Tibial nerve (tissue), 4 donors: ENCODE results near the gene PLEKHA3.

Experiments
- CTCF ChIP-seq, 5 experiments: fragments of 200-600 bp in 3 of 5; fragments of 450-650 bp in 2 of 5; sonication (generic) in 3 of 5; IDR thresholded peaks; one replicate each; pipeline ENCODE4 v1.5.1; 2016 to 2019; ENCODE audit warnings: antibody characterized with exemption in 5 of 5, mild to moderate bottlenecking in 3 of 5, moderate library complexity in 2 of 5
- EP300 ChIP-seq, 2 donors: sonication (generic); formaldehyde crosslinking; IDR thresholded peaks; one replicate each; pipeline ENCODE4 v1.6.1; 2017; ENCODE audit warnings: antibody characterized with exemption in 2 of 2, mild to moderate bottlenecking in 1 of 2
- POLR2A ChIP-seq, 2 donors: fragments of 450-650 bp; IDR thresholded peaks; one replicate each; pipeline ENCODE4 v1.6.1; 2017; ENCODE audit warnings: antibody characterized with exemption in 2 of 2, mild to moderate bottlenecking in 2 of 2, moderate library complexity in 2 of 2

GRCh38 chr2:178550352-178550751 lies 70.1 kb downstream of the PLEKHA3 start:
- TF ChIP-seq CTCF (IDR thresholded peaks at IDR 0.05) (no peak), EP300 (IDR thresholded peaks at IDR 0.05) (no peak), POLR2A (IDR thresholded peaks at IDR 0.05) (no peak)
